ENCODE measurements around the gene LRRC8E.
A peak's percentile ranks its signal among the peaks of the same experiment; 100 is the strongest.

Gene LRRC8E

DNA sequence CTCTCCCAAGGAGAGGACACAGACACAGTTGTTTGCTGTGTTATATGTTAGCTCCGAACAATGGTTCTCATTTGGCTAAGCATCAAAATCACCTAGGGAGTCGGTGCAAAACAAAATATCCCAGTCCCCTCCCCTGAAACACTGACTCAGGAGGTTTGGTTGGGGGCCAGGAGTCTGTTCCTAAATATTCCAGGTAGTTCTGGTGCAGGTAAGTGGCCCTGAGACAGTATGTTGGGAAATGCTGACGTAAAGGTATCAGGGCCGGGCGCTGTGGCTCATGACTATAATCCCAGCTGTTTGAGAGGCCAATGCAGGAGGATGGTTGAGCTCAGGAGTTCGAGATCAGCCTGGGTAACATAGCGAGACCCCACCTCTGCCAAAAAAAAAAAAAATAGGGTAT, 13.0 kb downstream of the LRRC8E start:
- POLR2A ChIA-PET: interaction anchor here (0.7 kb wide), 1 partner anchor 29 kb away, joined by 3 read pairs; no protein-coding TSS in a partner anchor
- no peak for DNase-seq (ENCODE audit: extremely low spot score)
- CTCF ChIA-PET: interaction anchor here (1.8 to 7.7 kb wide), 4 partner anchors 9 to 333 kb away, joined by 5 to 60 read pairs (median 9); no protein-coding TSS in a partner anchor
- TF ChIP-seq CTCF (IDR thresholded peaks at IDR 0.05; ENCODE audit: control extremely low read depth, extremely low read depth, low read depth, missing control alignments): no peak

DNA sequence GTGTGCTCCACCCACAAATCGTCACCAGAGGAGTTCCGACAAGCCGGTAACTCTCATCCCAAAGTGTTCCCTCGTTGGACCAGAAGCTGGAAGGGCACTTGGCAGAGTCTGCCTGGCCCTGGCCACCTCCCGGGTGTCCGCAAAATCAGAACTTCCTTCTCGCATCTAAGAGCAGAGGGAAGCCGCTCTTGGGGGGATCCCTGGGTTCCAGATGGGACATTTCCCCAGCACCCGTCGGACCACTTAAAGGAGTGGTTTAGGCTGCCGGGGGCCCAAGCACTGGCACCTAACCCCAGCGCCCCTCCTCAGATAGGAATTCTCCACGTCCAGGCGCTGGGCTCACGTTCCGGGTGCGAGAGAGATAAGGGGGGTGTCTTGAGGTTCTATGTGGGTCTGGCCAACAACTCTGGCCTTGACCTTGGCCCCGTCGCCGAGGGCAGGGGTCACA, 14.5 kb downstream of the LRRC8E start:
- no peak for DNase-seq (ENCODE audit: extremely low spot score)
- ChIA-PET POLR2A (interaction anchor here (0.6 to 1.6 kb wide), 6 partner anchors 10 to 41 kb away, joined by 3 to 11 read pairs (median 4); partner anchors contain the start of genes SNAPC2 and TIMM44), CTCF (interaction anchor here (1.0 to 7.7 kb wide), 20 partner anchors 9 to 515 kb away, joined by 3 to 60 read pairs (median 6); partner anchors contain the start of genes SNAPC2, TGFBR3L and TIMM44)
- TF ChIP-seq CTCF (IDR thresholded peaks at IDR 0.05; ENCODE audit: control extremely low read depth, extremely low read depth, low read depth, missing control alignments): no peak

DNA sequence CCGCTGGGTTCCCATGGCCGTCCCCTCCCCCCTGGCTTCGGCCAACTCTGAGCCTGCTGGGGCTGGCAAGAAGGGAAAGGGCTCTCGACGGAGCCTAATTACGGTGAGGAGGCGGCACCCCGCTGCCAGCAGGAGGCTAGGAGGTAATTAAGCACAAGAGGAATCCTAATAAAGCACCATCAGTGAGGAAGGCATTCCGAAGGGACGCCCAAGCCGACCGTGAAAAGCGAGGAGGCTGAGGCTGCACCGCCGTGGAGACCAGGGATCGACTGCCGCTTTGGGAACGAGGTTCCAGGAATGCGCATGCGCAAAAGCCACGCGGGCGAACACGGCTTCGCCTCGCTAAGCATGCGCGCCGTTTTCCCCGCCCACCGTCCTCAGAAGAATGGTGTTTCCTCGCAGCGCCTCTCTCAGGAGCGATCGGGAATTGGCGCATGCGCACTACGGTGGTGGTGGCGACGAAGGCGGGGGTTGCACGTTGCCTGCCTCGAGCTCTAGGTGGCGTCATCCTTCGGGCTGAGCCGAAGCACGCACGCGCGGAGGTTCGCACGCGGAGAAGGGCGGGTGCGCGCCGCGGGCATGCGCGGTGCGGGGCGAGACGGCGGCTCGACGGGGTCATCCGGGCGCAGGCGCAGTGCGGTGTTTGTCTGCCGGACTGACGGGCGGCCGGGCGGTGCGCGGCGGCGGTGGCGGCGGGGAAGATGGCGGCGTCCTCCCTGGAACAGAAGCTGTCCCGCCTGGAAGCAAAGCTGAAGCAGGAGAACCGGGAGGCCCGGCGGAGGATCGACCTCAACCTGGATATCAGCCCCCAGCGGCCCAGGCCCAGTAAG, 15.1 kb downstream of the LRRC8E start, which contains the start of gene MAP2K7:
Gene MAP2K7 (plus strand): TSS at position 634 of the 830 bp plus-strand sequence. CDS start 68 bp downstream, at position 702.
- peak; percentile 92 for TF ChIP-seq CTCF (IDR thresholded peaks at IDR 0.05; ENCODE audit: control extremely low read depth, extremely low read depth, low read depth, missing control alignments)
- DNase-seq (ENCODE audit: extremely low spot score): peak; percentile 100
- ChIA-PET POLR2A (interaction anchor here (0.6 to 1.6 kb wide), 5 partner anchors 9 to 40 kb away, joined by 3 to 11 read pairs (median 4); partner anchors contain the start of genes SNAPC2 and TIMM44), CTCF (interaction anchor here (0.8 to 7.7 kb wide), 23 partner anchors 9 to 834 kb away, joined by 3 to 60 read pairs (median 4); partner anchors contain the start of genes SNAPC2, TGFBR3L, TIMM44 and ZNF557)

DNA sequence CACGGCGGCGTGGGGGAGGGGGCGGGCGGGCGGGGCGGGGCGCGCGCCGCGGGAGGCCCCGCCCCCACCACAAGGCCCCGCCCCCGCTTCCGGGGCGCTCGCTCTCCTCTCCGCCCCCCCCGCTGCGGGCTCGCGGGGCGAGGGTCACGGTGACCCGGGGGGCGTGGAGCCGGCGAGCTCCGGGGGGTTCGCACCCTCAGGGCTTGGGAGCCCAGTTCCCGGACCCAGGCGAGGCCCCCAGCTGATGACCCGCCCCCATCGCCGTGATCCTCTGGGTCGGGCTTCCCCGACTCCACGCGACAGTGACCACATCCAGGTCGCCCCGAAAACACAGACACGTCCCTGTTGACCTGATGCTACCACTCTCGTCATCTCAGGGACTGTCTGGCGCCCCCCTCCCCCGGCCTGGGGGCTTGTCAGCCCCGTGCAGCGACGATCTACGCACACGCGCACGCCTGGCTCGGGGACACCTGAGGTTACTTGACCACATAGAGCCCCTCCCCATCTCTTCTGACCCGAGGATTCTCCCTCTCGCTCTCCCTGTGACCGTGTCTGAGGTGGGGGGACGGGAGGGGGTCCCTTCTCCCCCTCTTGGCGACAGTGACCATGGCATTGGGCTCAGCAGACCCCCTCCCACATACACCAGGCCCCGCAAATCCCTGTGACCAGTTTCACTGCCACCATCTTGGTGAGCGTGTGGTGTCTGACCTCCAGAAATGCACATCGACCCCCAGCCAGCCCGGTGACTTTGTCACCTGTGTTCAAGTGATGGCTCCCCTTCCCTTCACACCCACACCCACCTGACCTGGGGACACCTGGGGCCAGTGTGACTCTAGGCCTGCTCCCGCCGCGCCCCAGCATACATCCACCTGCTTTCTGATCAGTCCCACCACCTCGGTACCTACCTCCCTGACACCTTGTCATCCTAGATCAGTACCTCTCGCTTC, 16.0 kb downstream of the LRRC8E start:
- ChIA-PET CTCF (interaction anchor here (0.8 to 7.7 kb wide), 22 partner anchors 8 to 835 kb away, joined by 3 to 60 read pairs (median 4); partner anchors contain the start of genes SNAPC2, TGFBR3L, TIMM44 and ZNF557), POLR2A (interaction anchor here (1.0 to 1.6 kb wide), 4 partner anchors 9 to 40 kb away, joined by 3 to 11 read pairs (median 6); partner anchors contain the start of genes SNAPC2 and TIMM44)
- peak; percentile 81 for DNase-seq (ENCODE audit: extremely low spot score)
- TF ChIP-seq CTCF (IDR thresholded peaks at IDR 0.05; ENCODE audit: control extremely low read depth, extremely low read depth, low read depth, missing control alignments): no peak

GRCh38 chr19:7905268-7905667, 17.0 kb downstream of the LRRC8E start:
- ChIA-PET CTCF (no interaction called here), POLR2A (no interaction called here)
- DNase-seq (ENCODE audit: extremely low spot score): no peak
- TF ChIP-seq CTCF (IDR thresholded peaks at IDR 0.05; ENCODE audit: control extremely low read depth, extremely low read depth, low read depth, missing control alignments): no peak
